Stimulated activated naive CD8-positive, alpha-beta T cell treated with anti-CD3 and anti-CD28 coated beads, Interleukin-15, Interleukin-2, amounts not matched to agents 100 ng/mL and 50 ng/mL, for 24 hours (primary cell): ENCODE data around the gene RIOK3.
"Not testable (repeated sequence)": the region's sequence is repeated elsewhere in the genome, so short reads cannot be mapped to it uniquely, and the experiment has no call there.

Source experiments
- H3K27ac Mint-ChIP-seq: one replicate; pipeline ENCODE4 v1.8.0; 2021; ENCODE audit warnings: mild to moderate bottlenecking, mixed read lengths
- H3K27me3 Mint-ChIP-seq: one replicate; pipeline ENCODE4 v1.8.0; 2021; ENCODE audit warnings: mixed read lengths
- H3K36me3 Mint-ChIP-seq: one replicate; pipeline ENCODE4 v1.8.0; 2021; ENCODE audit warnings: low read depth, mixed read lengths
- H3K4me1 Mint-ChIP-seq: one replicate; pipeline ENCODE4 v1.8.0; 2021; ENCODE audit warnings: low read depth, mixed read lengths
- H3K4me3 Mint-ChIP-seq: one replicate; pipeline ENCODE4 v1.8.0; 2021; ENCODE audit warnings: mild to moderate bottlenecking, mixed read lengths
- H3K9me3 Mint-ChIP-seq: one replicate; pipeline ENCODE4 v1.8.0; 2021; ENCODE audit warnings: mixed read lengths

Gene RIOK3

DNA sequence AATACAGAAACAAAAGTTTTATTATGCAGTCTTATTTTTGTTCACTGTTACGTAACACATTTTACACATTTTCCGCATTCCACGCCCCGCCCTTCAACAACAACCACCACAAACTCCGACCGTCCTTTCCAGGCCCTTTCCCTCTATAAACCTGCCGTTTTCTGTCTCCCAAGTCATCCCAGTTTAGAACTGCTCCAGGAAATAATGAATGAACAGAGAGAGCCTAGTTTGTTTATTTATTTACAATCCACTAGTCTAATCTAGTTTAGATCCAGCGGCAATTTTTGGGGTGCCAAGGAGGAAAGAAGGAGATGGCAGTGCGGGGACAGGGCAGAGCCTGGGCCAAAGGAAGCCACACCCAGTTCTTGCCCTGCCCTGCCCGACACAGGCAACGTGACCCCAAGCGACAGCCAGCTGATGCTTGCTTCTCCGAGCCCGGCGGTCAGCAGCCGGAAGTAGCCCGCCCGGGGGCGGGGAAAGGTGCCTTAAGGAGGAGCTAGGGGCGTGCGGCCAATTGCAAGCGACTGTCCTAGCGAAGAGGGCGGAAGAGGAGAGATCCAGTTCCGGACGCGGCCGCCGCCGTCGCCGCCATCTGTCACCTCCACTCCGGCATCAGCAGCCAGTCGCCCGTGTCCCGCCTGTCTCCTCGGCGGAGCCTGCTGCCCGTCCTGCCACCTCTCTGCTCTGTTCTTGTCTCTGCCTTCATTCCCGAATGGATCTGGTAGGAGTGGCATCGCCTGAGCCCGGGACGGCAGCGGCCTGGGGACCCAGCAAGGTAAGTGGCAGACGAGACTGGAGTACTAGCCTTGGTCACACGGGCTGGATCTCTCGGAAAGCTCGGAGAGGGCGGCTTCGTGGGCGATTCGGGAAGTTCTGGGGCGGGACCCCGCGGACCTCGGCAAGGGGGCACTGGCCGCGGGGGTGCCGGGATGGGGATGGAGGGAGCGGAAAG lies at the start of gene RIOK3:
RIOK3 (plus strand) TSS at position 560 of the 952 bp plus-strand sequence; CDS start at position 713, 153 bp downstream.
- H3K4me3 Mint-ChIP-seq: peak within 1 kb of the TSS; percentile 100
- H3K27ac Mint-ChIP-seq: peak within 1 kb of the TSS; percentile 94
- no peaks in the 10 kb centered on the region for H3K27me3 Mint-ChIP-seq
- H3K36me3 Mint-ChIP-seq: peaks cover 11% of the 10 kb centered on the region
- no peaks in the 10 kb centered on the region for H3K9me3 Mint-ChIP-seq
- H3K4me1 Mint-ChIP-seq: peaks cover 52% of the 10 kb centered on the region

GRCh38 chr18:23403310-23403709 lies 49.8 kb upstream of the RIOK3 start:
- H3K36me3 Mint-ChIP-seq: peaks cover 13% of the 10 kb centered on the region
- H3K27me3 Mint-ChIP-seq: no peaks in the 10 kb centered on the region
- no peaks in the 10 kb centered on the region for H3K9me3 Mint-ChIP-seq
- peaks cover 6% of the 10 kb centered on the region for H3K4me1 Mint-ChIP-seq
- H3K27ac Mint-ChIP-seq: no peak overlapping the region
- no peak overlapping the region for H3K4me3 Mint-ChIP-seq

- Mint-ChIP-seq H3K9me3 (no peaks in the 10 kb centered on the region), H3K36me3 (peaks cover 13% of the 10 kb centered on the region), H3K4me1 (no peaks in the 10 kb centered on the region), H3K4me3 (no peak overlapping the region), H3K27ac (no peak overlapping the region), H3K27me3 (no peaks in the 10 kb centered on the region)
Observed at GRCh38 chr18:23405636-23406035, 47.5 kb upstream of the RIOK3 start.

DNA sequence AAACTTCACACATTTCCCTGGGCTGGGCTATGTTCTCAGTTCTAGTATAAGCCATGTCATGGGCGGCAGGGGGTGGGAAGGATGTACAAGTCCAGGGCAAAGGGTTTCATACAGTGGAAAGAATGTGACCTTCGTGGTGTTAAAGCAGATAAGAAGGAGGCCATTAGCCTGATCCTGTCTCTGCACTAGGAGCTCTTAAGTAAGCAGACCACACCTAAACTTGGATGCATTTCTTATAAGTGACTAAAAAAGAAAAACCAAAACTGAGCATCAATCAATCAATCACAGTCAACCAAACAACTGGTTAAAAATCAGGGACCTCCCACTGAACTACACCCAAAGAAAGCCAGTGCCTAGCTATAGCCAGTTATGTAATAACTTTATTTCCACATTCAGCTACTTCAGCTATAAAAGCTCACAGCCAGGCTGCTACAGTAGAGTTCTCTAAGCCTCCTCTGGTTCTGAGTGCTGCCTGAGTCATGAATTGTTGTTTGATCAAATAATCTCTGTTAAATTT lies 46.8 kb upstream of the RIOK3 start:
- Mint-ChIP-seq H3K4me1 (no peaks in the 10 kb centered on the region), H3K4me3 (no peak overlapping the region), H3K27me3 (no peaks in the 10 kb centered on the region), H3K9me3 (no peaks in the 10 kb centered on the region), H3K36me3 (peaks cover 13% of the 10 kb centered on the region), H3K27ac (no peak overlapping the region)

DNA sequence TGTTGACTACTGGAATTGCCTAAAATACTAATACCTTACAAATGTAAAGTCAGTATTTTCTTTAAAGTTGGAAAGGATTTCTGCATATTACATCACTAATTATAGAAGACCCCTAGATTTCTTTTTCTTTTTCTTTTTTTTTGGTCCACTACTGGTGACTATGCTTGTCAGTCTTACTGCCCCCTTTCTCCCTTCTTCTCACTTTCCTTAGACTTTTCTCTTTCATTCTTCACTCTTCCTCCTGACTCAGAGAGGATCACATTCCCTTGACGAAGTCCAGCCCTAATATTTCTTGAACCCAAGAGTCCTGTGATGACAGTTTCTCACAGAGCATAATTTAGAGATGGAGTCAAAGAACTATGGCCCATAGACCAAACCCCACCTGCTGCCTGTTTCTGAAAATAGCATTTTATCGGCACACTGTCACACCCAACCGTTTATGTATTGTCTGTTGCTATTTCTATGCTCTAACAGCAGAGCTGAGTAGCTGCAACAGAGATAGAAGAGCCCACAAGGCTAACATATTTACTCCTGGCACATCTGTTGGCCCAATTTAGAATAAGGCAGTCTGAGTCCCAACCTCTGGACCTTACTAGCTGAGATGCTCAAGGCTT lies 40.6 kb upstream of the RIOK3 start:
- Mint-ChIP-seq H3K9me3 (no peaks in the 10 kb centered on the region), H3K36me3 (no peaks in the 10 kb centered on the region), H3K4me3 (no peak overlapping the region), H3K4me1 (no peaks in the 10 kb centered on the region), H3K27me3 (no peaks in the 10 kb centered on the region), H3K27ac (no peak overlapping the region)

GRCh38 chr18:23415515-23415914 lies 37.6 kb upstream of the RIOK3 start:
- Mint-ChIP-seq H3K9me3 (no peaks in the 10 kb centered on the region), H3K4me1 (no peaks in the 10 kb centered on the region), H3K27ac (no peak overlapping the region), H3K4me3 (no peak overlapping the region), H3K27me3 (no peaks in the 10 kb centered on the region), H3K36me3 (no peaks in the 10 kb centered on the region)

DNA sequence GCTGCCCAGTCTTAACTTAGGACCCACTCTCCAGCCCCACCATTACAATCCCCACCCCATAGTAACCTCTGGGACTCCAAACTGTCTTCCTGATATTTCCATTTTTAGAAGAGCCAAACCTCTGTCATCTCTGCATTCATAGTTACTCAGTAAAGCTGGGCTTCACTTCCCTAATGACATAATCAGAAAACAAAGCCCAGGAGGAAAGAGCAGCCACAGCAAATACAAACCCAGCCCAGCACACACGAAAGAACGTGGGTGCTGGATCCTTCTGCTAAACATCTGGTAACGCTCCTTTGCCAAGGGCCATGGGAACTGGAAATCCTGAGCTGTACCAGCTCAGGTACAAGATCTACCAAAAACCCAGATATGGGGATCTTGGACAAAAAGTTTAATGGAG lies 36.8 kb upstream of the RIOK3 start:
- Mint-ChIP-seq H3K27ac (no peak overlapping the region), H3K27me3 (no peaks in the 10 kb centered on the region), H3K36me3 (no peaks in the 10 kb centered on the region), H3K4me3 (no peak overlapping the region), H3K9me3 (no peaks in the 10 kb centered on the region), H3K4me1 (no peaks in the 10 kb centered on the region)

- no peaks in the 10 kb centered on the region for H3K9me3 Mint-ChIP-seq
- H3K4me3 Mint-ChIP-seq: no peak overlapping the region
- H3K27me3 Mint-ChIP-seq: no peaks in the 10 kb centered on the region
Observed at GRCh38 chr18:23421277-23421676, 31.8 kb upstream of the RIOK3 start.

DNA sequence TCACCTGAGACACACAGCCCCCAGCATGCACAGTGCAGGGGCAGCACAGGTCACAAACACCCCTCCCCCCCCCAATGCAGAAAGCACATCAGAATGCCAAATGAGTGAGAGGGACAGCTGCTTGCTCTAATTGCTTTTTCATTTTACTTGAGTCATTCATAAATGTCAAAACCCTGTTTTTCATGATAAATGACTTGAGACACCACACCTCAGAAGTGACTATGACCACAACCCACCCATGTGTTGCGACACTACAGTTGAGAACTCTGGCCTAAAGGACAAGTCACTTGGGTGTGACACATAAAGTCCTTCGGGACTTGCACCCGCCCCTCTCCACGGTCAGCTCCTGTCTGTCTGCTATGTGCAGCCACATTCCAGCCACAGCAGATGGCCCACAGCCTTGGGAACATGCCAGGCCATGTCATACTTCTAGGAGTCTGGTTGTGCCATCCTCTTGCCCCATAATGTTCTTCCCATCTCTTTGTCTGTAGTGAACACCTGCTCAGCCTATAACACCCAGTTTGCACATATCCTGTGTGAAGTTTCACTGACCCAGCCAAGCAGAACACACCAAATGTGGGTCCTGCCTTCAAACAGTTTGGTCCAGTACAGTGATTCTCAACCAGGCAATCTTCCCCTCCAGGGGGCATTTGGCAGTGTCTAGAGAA lies 30.2 kb upstream of the RIOK3 start:
- Mint-ChIP-seq H3K27ac (peak overlapping the region; percentile 49), H3K9me3 (no peaks in the 10 kb centered on the region), H3K36me3 (no peaks in the 10 kb centered on the region), H3K4me1 (peaks cover 14% of the 10 kb centered on the region), H3K4me3 (no peak overlapping the region), H3K27me3 (no peaks in the 10 kb centered on the region)

More at GRCh38 chr18:23421277-23421676, 31.8 kb upstream of the RIOK3 start:
- H3K27ac Mint-ChIP-seq: no peak overlapping the region
- no peaks in the 10 kb centered on the region for H3K36me3 Mint-ChIP-seq
- peaks cover 14% of the 10 kb centered on the region for H3K4me1 Mint-ChIP-seq

- Mint-ChIP-seq H3K36me3 (peaks cover 10% of the 10 kb centered on the region), H3K27me3 (no peaks in the 10 kb centered on the region), H3K4me3 (no peak overlapping the region), H3K9me3 (peaks cover 4% of the 10 kb centered on the region), H3K27ac (no peak overlapping the region), H3K4me1 (peaks cover 14% of the 10 kb centered on the region)
Observed at GRCh38 chr18:23424616-23425015, 28.5 kb upstream of the RIOK3 start.

DNA sequence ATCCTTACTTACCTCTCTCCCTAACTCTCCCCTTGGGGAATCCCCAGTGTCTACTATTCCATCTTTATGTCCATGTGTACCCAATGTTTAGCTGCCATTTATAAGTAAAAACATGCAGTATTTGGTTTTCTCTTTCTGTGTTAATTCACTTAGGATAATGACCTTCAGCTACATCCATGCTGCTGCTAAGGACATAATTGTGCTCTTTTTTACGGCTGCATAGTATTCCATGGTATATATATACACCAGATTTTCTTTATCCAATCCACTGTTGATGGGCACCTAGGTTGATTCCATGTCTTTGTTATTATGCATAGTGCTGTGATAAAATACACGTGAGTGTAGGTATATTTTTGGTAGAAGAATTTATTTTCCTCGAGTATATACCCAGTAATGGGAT lies 24.3 kb upstream of the RIOK3 start:
- Mint-ChIP-seq H3K9me3 (peaks cover 4% of the 10 kb centered on the region), H3K4me1 (no peaks in the 10 kb centered on the region), H3K36me3 (peaks cover 19% of the 10 kb centered on the region), H3K27ac (no peak overlapping the region), H3K4me3 (no peak overlapping the region), H3K27me3 (no peaks in the 10 kb centered on the region)

- not testable (repeated sequence) for H3K4me1 Mint-ChIP-seq, H3K27me3 Mint-ChIP-seq, H3K4me3 Mint-ChIP-seq, H3K9me3 Mint-ChIP-seq, H3K27ac Mint-ChIP-seq
- H3K36me3 Mint-ChIP-seq: peaks cover 19% of the 10 kb centered on the region
Observed at GRCh38 chr18:23429538-23429937, 23.5 kb upstream of the RIOK3 start.

DNA sequence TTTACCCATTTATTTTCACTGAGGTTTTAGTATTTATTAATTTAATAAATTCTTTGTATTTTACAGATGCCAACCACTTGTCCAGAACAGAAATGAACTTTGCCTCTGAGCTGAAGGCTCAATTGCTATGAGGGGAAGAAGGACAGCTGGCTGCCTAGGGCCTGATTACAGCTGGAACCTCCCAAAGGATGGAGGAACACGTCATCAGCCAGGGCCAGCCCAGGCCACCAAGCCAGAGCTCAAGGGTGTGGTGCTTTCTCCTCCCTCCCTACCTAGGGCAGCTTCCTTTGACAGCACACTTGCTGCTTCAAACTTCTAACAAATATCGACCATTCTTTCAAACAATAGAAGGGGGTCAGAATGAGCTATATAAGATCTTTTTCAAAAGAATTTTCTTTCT lies 19.7 kb upstream of the RIOK3 start:
- Mint-ChIP-seq H3K4me3 (no peak overlapping the region), H3K36me3 (peaks cover 19% of the 10 kb centered on the region), H3K27ac (no peak overlapping the region), H3K4me1 (peaks cover 19% of the 10 kb centered on the region), H3K27me3 (no peaks in the 10 kb centered on the region), H3K9me3 (peaks cover 4% of the 10 kb centered on the region)

GRCh38 chr18:23437357-23438045 lies 15.6 kb upstream of the RIOK3 start:
- Mint-ChIP-seq H3K4me3 (peak overlapping the region; percentile 92), H3K36me3 (no peaks in the 10 kb centered on the region), H3K9me3 (no peaks in the 10 kb centered on the region), H3K4me1 (peaks cover 28% of the 10 kb centered on the region), H3K27me3 (no peaks in the 10 kb centered on the region), H3K27ac (peak overlapping the region; percentile 82)
